ENCODE data around the gene HCAR2.
"Not testable (repeated sequence)": the region's sequence is repeated elsewhere in the genome, so short reads cannot be mapped to it uniquely, and the experiment has no call there.

Gene HCAR2

DNA sequence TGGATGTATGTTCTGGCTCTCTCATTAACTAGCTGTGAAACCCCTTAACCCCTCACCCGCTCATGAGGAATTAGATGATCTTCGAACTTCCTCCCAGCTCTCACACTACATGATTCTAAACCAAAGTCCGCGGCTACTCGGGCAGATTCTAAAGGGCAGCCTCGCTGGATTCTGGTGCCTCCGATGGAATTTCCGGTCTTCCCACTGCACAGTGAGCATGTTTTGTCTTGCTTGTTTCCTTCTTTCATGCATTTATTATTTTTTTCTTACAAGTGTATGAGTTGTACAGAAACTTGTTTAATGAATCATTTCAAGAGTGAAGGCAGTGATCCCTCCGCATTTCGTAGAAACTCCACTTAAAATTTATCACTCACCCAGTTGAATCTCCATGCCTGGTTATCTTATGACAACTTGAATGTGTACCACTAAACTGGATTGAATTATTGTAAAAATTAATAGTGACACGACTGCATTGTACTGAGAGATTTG, 17.9 kb upstream of the HCAR2 start:
- no peak for DNase-seq (ENCODE audit: low read depth in 2 of 2, low spot score in 1 of 2)

DNA sequence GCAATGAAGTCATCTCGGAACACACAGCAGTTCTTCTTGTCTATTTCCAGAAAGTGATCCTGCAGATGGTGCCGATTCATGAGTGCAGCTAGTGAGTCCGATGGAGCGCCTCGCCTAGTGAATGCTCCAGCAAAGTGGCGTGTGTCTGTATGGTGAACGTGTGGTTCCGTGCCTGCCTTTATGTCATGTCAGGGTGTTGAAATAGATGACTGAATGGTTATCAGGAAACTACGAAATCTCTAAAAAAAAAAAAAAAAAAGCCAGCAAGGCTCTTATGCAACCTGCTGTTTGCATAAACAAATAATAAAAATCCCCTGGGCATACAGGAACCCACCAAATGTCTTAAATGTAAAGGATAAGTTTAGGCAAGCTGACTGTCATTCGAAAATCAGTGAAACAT, 13.5 kb upstream of the HCAR2 start, which contains the start of gene HCAR3:
Gene HCAR3 (minus strand): TSS at position 154 of the 400 bp plus-strand sequence. CDS start 74 bp downstream, at position 80.
- not testable (repeated sequence) for DNase-seq (ENCODE audit: low read depth in 2 of 2, low spot score in 1 of 2)

DNA sequence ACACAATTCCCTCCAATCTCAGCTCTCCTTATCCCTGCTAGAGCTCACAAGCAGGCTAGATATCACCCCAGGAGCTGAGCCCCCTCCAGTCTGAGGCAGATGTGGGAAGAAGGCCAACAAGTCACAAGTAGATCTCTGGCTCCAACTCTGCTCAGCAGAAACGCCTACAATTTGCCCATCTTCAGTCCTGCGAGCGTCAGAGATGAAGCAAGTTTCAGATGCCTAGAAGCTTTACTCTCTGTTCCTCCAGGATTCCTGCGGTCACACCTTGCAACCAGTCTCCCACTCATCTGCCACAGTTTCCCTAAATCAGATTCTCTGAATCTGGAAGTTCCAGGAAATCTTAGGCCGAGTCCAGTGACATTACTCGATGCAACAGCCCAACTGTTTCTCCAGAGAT, 12.1 kb upstream of the HCAR2 start:
- not testable (repeated sequence) for DNase-seq (ENCODE audit: low read depth in 2 of 2, low spot score in 1 of 2)

DNA sequence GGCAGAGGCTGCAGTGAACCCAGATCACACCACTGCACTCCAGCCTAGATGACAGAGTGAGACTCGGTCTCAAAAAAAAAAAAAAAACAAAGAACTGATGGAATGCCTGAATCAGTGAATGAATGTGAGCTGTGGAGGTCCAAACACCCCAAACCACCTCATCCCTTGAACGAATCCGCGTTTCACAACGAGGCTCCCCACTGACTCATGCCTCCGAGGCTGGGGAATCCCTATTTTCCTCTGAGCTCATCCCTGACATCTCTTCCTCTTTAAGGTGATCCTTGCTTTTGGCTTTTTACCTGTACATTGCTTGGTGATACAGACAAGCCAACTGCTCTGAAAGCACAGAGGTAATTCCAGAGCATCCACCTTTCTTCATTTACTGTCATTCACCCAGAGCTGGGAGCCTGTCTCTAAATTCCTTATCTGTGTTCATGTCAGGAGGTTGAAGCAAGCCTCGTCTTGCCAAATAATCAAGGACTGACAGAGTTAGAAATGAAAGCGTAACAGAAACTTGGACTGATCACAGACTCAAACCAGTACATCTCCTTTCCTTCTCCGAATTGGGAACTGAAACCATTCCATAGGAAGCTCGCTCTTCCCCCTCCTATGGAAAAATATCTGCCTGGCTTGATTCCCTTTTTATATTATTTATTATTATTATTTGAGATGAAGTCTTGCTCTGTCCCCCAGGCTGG, 10.5 kb upstream of the HCAR2 start:
- not testable (repeated sequence) for DNase-seq (ENCODE audit: low read depth in 2 of 2, low spot score in 1 of 2)

DNA sequence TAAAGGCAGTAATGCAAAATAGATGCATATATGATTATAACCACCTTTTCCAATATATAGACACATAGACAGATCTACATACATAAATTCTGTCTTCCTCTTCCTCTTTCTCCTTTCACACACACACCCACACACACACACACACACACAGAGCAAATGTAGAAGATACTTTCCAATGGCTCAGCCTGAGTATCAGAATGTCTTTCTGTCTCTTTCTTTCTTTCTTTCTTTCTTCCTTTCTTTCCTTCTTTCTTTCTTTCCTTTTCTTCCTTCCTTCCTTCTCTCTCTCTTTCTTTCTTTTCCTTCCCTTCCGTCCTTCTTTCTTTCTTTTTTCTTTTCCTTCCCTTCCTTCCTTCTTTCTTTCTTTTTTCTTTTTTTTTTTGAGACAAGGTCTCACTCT, 8.1 kb upstream of the HCAR2 start:
- not testable (repeated sequence) for DNase-seq (ENCODE audit: low read depth in 2 of 2, low spot score in 1 of 2)

DNA sequence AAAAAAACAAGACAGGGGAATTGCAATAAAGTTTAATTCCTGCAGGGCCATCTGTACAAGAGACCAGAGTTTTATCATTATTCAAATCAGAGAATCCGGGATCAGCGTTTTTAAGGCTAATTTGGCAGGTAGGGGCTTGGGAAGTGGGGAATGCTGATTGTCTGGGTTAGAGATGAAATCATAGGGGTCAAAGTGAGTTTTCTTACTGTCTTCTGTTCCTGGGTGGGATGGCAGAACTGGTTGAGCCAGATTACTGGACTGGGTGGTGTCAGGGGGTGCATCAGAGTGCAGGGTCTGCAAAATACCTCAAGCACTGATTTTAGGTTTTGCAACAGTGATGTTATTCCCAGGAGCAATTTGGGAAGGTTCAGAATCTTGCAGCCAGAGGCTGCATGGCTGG, 7.2 kb upstream of the HCAR2 start:
- not testable (repeated sequence) for DNase-seq (ENCODE audit: low read depth in 2 of 2, low spot score in 1 of 2)

DNA sequence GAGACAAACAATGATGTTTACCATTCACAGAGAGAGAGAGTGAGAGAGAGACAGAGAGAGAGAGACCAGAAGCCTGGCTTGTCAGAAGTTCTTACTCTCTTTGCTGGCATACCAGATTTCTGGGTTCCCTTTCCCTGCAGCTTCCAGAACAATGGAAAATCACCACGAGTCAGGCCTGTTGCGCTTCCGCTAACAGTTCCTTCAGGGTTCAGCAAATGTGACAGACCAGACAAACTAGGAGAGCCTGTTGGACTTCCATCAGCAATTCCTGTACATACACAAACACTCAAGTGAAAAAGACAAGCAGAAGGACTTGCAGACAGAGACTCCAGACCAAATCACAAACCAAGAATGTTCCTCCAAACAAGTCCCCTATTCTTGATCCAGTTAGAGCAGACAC, 6.1 kb upstream of the HCAR2 start:
- not testable (repeated sequence) for DNase-seq (ENCODE audit: low read depth in 2 of 2, low spot score in 1 of 2)

DNA sequence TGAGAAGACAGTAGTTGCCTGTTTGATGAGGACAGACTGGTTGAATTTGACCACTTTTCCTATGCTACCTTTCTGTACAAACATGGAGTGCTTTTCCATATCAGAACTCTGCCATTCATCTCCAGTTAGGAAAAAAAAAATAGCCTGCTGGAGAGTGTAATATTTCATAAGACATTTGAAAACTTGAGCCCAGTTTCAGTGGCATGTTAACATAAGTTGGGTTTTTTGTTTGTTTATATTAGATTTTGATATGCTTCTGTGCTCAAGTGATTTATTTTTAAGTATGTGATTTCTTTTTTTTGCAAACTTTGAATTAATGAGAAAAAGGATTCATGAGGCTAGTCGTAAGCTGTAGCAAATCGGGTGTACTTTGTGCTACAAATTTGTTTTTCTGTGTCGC, 684 bp upstream of the HCAR2 start:
- DNase-seq (ENCODE audit: low read depth in 2 of 2, low spot score in 1 of 2): not testable (repeated sequence)

DNA sequence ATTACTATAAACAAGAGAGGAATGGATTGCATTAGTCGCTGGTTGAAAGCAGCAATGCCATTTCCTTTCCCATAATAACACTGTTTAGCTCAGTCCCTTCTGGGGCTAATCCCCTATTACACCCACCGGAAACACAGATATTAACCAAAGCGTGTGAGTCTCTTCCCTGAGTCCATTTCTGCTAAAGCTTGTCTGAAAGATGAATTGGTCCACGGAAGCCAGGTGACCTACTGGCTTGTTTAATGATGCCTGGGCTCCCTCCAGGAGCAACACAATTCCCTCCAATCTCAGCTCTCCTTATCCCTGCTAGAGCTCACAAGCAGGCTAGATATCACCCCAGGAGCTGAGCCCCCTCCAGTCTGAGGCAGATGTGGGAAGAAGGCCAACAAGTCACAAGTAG, 1.7 kb downstream of the HCAR2 start:
- DNase-seq (ENCODE audit: low read depth in 2 of 2, low spot score in 1 of 2): not testable (repeated sequence)

DNA sequence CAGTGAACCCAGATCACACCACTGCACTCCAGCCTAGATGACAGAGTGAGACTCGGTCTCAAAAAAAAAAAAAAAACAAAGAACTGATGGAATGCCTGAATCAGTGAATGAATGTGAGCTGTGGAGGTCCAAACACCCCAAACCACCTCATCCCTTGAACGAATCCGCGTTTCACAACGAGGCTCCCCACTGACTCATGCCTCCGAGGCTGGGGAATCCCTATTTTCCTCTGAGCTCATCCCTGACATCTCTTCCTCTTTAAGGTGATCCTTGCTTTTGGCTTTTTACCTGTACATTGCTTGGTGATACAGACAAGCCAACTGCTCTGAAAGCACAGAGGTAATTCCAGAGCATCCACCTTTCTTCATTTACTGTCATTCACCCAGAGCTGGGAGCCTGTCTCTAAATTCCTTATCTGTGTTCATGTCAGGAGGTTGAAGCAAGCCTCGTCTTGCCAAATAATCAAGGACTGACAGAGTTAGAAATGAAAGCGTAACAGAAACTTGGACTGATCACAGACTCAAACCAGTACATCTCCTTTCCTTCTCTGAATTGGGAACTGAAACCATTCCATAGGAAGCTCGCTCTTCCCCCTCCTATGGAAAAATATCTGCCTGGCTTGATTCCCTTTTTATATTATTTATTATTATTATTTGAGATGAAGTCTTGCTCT, 3.0 kb downstream of the HCAR2 start:
- not testable (repeated sequence) for DNase-seq (ENCODE audit: low read depth in 2 of 2, low spot score in 1 of 2)

DNA sequence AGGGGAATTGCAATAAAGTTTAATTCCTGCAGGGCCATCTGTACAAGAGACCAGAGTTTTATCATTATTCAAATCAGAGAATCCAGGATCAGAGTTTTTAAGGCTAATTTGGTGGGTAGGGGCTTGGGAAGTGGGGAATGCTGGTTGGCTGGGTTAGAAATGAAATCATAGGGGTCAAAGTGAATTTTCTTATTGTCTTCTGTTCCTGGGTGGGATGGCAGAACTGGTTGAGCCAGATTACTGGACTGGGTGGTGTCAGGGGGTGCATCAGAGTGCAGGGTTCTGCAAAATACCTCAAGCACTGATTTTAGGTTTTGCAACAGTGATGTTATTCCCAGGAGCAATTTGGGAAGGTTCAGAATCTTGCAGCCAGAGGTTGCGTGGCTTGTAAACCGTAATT, 6.2 kb downstream of the HCAR2 start:
- DNase-seq (ENCODE audit: low read depth in 2 of 2, low spot score in 1 of 2): not testable (repeated sequence)

DNA sequence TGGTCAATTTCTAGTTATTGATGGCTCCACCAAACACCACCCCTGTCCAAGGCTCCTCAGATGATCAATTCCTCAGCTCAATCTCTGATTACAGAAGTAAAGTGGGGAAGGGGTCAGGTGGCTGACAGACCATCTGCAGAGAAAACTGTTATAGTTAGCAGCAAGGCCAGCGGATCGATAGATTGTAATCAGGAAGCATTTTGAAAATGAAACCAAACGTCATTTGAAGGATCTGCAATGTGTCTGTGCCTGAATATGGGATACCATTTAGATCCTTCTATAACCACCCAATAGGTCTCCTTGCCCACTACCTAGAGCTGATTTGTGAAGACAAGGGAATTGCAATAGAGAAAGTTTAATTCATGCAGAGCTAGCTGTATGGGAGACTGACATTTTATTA, 11.6 kb downstream of the HCAR2 start:
- DNase-seq (ENCODE audit: low read depth in 2 of 2, low spot score in 1 of 2): no peak

DNA sequence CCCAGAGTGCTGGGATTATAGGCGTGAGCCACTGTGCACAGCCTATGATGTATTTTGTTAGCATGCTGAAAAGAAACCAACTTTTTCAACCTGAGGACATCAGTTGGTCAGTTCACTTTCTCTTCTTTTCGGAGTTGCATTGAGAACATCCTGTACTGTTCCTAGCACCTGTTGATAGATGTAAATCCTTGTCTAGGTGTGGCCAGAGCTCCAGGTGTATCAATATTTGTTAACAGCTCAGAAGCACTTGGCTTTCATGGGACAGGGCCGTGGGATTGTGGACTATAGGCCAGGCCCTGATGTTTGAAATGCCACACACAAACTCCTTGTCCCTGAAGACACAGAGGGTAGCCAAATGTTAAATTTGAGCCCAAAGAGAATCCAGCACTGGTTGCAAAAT, 14.9 kb downstream of the HCAR2 start:
- DNase-seq (ENCODE audit: low read depth in 2 of 2, low spot score in 1 of 2): no peak

DNA sequence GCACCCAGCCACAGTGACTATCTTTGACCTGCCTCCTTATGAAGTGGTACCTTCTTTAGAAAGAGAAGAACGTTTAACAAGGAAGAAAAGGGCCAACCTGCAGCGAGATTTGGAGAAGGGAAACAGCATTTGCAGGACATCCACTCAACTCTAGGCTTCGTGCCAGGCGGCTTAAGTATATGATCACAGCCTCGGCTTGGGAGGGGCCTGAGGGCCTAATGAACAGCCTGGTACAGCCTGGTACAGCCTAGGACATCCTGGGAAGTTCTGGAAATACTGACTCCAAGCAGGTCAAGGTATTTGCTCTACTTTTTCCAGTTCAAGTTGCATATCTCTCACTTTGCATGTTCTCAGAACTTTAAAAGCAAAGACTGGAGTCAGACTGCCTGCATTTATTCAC, 16.1 kb downstream of the HCAR2 start:
- DNase-seq (ENCODE audit: low read depth in 2 of 2, low spot score in 1 of 2): no peak

DNA sequence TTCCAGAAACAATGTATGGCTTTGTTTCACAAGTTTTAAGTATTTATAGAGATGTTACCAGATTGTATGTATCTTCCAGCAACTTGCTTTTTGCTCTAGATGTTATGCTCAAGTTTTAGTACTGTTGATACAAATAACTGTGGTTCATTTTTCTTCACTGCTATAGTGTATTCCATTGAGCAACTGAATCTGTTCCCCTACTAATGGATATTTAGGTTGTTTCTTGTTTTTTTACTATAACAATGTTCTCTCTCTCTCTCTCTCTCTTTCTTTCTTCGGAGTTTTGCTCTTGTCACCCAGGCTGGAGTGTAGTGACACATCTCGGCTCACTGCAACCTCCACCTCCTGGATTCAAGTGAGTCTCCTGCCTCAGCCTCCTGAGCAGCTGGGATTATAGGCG, 16.6 kb downstream of the HCAR2 start:
- DNase-seq (ENCODE audit: low read depth in 2 of 2, low spot score in 1 of 2): no peak

DNA sequence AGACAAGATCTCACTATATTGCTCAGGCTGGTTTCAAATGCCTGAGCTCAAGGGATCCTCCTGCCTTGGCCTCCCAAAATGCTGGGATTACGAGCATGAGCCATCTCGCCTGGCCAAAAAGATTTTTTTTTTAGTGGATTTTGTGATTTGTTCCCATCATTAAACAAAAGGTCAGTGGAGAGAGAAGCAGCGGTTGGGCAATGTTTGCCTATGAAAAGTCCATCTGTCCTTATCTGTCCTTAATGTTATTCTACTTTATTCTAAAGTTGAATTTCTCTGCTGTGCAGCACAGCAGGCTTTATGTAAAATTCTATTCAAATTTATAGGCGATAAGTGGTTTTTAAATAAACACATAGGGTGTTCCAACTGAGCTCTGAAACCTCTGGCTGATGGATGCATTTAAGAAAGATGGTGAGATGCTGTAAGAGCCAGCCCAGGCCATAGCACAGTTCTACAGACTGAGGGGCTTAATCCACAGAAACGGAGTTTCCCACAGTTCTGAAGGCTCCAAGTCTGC, 18.8 kb downstream of the HCAR2 start:
- DNase-seq (ENCODE audit: low read depth in 2 of 2, low spot score in 1 of 2): no peak

DNA sequence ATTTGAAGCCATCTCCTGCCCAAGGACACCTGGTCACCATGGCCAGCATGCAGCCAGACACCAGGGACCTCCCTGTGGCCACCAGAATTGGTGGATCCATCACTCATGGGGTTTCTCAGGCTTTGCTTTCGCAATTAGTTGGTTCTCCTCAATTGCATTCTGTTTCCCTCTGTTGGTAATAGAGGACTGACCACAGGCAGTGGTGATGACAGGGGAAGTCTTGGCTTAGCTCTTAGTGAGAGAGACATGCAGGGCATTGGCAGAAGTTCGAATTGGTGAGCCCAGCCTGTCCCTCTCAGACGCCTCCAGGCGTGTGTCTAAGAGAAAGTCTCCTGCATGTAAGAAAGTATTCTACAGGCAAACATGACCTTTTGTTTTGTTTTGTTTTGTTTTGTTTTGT, 21.3 kb downstream of the HCAR2 start:
- no peak for DNase-seq (ENCODE audit: low read depth in 2 of 2, low spot score in 1 of 2)

DNA sequence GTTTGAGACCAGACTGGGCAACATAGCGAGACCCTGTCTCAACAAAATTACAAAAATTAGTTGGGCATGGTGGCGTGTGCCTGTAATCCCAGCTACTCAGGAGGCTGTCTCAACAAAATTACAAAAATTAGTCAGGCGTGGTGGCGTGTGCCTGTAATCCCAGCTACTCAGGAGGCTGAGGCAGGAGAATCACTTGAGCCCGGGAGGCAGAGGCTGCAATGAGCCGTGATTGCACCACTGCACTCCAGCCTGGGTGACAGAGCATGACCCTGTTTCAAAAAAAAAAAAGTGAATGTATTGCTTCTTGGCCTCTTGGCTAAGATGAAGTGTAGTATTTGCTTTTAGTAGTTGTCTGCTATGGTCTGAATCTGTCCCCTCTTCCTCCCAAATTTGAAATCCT, 22.2 kb downstream of the HCAR2 start:
- DNase-seq (ENCODE audit: low read depth in 2 of 2, low spot score in 1 of 2): not testable (repeated sequence)

DNA sequence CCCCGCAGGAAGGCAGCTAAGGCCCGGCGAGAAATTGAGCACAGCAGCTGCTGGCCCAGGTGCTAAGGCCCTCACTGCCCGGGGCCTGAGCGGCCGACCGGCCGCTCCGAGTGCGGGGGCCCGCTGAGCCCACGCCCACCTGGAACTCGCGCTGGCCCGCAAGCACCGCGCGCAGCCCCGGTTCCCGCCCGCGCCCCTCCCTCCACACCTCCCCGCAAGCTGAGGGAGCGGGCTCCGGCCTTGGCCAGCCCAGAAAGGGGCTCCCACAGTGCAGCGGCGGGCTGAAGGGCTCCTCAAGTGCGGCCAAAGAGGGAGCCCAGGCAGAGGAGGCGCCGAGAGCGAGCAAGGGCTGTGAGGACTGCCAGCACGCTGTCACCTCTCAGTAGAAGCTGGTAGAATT, 26.4 kb downstream of the HCAR2 start:
- DNase-seq (ENCODE audit: low read depth in 2 of 2, low spot score in 1 of 2): not testable (repeated sequence)

DNA sequence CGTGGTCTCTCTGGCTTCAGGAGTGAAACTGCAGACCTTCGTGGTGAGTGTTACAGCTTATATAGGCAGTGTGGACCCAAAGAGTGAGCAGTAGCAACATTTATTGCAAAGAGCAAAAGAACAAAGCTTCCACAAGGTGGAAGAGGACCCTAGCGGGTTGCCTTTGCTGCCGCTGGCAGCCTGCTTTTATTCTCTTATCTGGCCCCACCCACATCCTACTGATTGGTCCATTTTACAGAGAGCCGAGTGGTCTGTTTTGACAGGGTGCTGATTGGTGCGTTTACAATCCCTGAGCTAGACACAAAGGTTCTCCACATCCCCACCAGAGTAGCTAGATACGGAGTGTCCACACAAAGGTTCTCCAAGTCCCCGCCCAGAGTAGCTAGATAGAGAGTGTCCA, 27.1 kb downstream of the HCAR2 start:
- not testable (repeated sequence) for DNase-seq (ENCODE audit: low read depth in 2 of 2, low spot score in 1 of 2)

DNA sequence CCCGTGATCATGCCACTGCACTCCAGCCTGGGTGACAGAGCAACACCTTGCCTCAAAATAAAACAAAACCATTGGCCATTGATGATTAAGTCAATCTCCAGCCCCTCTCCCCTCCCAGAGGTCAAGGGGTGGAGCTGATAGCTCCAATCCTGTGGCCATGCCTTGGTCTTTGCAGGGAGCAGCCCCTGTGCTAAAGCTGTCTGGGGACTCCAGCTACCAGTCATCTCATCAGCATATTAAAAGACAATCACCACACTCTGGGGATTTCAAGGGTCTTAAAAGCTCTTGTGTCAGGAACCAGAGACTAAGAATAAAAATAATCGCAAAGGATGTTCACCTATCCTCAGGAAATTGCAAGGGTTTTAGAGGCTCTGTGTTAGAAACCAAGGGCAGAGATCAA, 30.6 kb downstream of the HCAR2 start:
- no peak for DNase-seq (ENCODE audit: low read depth in 2 of 2, low spot score in 1 of 2)

DNA sequence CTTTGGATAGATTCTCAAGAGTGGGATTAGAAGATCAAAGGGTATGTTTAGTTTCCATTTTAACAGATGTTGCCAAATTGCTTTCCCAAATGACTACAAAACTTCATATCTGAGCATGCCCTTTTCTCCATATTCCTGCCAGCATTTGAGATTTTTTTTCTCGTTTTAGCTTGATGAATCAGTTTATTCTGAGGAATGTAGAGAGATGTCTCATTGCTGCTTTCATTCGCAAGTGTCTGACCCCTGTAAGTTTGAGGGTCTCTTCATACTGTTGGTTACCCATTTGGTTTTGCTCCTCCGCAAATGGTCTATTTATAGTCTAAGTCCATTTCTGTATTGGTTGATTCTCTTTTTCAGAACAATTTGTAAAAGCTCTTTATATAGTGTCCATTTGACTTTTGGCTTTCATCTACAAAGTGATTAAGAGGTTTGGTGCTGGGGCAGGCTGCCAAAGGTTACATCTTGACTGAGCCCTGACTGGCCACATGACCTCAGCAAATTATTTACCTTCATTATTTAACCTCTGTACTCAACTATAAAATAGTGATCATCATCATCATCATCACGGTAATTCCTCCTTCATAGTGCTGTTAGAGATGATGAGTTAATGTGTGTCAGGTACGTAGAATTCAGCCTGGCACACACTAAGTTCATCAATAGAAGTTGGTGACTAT, 33.6 kb downstream of the HCAR2 start:
- DNase-seq (ENCODE audit: low read depth in 2 of 2, low spot score in 1 of 2): no peak
